ENCODE data around the gene LMLN.
"Not testable (repeated sequence)": the region's sequence is repeated elsewhere in the genome, so short reads cannot be mapped to it uniquely, and the experiment has no call there.

LMLN gene

GRCh38 chr3:198027799-198028390, 67.9 kb downstream of the LMLN start:
- DNase-seq: no peak

- no peak for DNase-seq
Measured at GRCh38 chr3:198028718-198029117, 68.7 kb downstream of the LMLN start.

GRCh38 chr3:198030125-198030524, 70.1 kb downstream of the LMLN start:
- DNase-seq: no peak

GRCh38 chr3:198030726-198031125, 70.7 kb downstream of the LMLN start:
- no peak for DNase-seq

GRCh38 chr3:198032039-198032936, 72.3 kb downstream of the LMLN start:
- DNase-seq: no peak

- DNase-seq: no peak
Measured at GRCh38 chr3:198043119-198043518, 83.1 kb downstream of the LMLN start.

- DNase-seq: no peak
Measured at GRCh38 chr3:198046120-198046857, 86.3 kb downstream of the LMLN start.

- DNase-seq: no peak
Measured at GRCh38 chr3:198048445-198048844, 88.4 kb downstream of the LMLN start.

- no peak for DNase-seq
Measured at GRCh38 chr3:198051836-198052235, 91.8 kb downstream of the LMLN start.

- DNase-seq: not testable (repeated sequence)
Measured at GRCh38 chr3:198053462-198053861, 93.4 kb downstream of the LMLN start.

GRCh38 chr3:198061119-198062067, 101.4 kb downstream of the LMLN start:
- DNase-seq: no peak

- DNase-seq: no peak
Measured at GRCh38 chr3:198062068-198062465, 102.0 kb downstream of the LMLN start.

- DNase-seq: no peak
Measured at GRCh38 chr3:198064420-198064819, 104.4 kb downstream of the LMLN start.

- DNase-seq: no peak
Measured at GRCh38 chr3:198065897-198066296, 105.9 kb downstream of the LMLN start.

GRCh38 chr3:198067416-198067815, 107.4 kb downstream of the LMLN start:
- no peak for DNase-seq

- no peak for DNase-seq
Measured at GRCh38 chr3:198070871-198071270, 110.9 kb downstream of the LMLN start.

GRCh38 chr3:198071602-198072287, 111.7 kb downstream of the LMLN start:
- DNase-seq: no peak

GRCh38 chr3:198076722-198077308, 116.8 kb downstream of the LMLN start:
- no peak for DNase-seq

- DNase-seq: no peak
Measured at GRCh38 chr3:198079771-198080520, 119.9 kb downstream of the LMLN start.

GRCh38 chr3:198080521-198081384, 120.7 kb downstream of the LMLN start:
- DNase-seq: no peak
